Naive thymus-derived CD4-positive, alpha-beta T cell (primary cell): Measurements from ENCODE around the gene MALT1. TPM values are rescaled to one million over a fixed set of nuclear protein-coding genes. Genes with fewer than 3 reads are reported as not detected.

Experiments used
- ATAC-seq: fragments of 150-1000 bp; cut with Tn5 transposase; 2 replicates; pipeline ENCODE4 v1.10.0; 2021; ENCODE audit warnings: mild to moderate bottlenecking, moderate library complexity
- CTCF ChIA-PET: fragments of 350-600 bp; sonication (Branson Sonifier 250); formaldehyde crosslinking; loops from one replicate; lab custom pipeline; 2021; ENCODE audit warnings: antibody characterized with exemption; lab: Charles Lee
- POLR2A ChIA-PET: fragments of 350-600 bp; sonication (Branson Sonifier 250); formaldehyde crosslinking; loops from one replicate; lab custom pipeline; 2021; ENCODE audit warnings: antibody characterized with exemption, inconsistent platforms; lab: Charles Lee
- DNase-seq, 9 donors: peaks; one replicate each; pipeline versions ENCODE4 v3.0.0 to v3.0.0-alpha.2; 2020 to 2022; ENCODE audit warnings: mixed read lengths in 1 of 9
- H3K27ac ChIP-seq: one replicate; pipeline ENCODE4 v1.7.0; 2013; ENCODE audit warnings: mild to moderate bottlenecking, low read depth, low read length, moderate library complexity
- H3K27me3 ChIP-seq, 2 donors: one replicate each; pipeline ENCODE4 v1.7.0; 2013; ENCODE audit warnings: low read length in 2 of 2, mild to moderate bottlenecking in 2 of 2, moderate library complexity in 2 of 2; ENCODE audit not compliant: control insufficient read depth in 2 of 2, insufficient read depth in 2 of 2
- H3K36me3 ChIP-seq, 3 experiments: 1 replicate in 2 of 3; 2 replicates in 1 of 3; pipeline ENCODE4 v1.7.0; 2013; ENCODE audit warnings: low read length in 3 of 3, mild to moderate bottlenecking in 3 of 3, moderate library complexity in 1 of 3; ENCODE audit not compliant: insufficient read depth in 3 of 3, control insufficient read depth in 2 of 3
- H3K4me1 ChIP-seq, 2 donors: one replicate each; pipeline ENCODE4 v1.7.0; 2013; ENCODE audit warnings: low read length in 2 of 2, mild to moderate bottlenecking in 2 of 2, moderate library complexity in 1 of 2; ENCODE audit not compliant: control insufficient read depth in 2 of 2, insufficient read depth in 2 of 2
- H3K4me3 ChIP-seq: 2 replicates; pipeline ENCODE4 v1.7.0; 2013; ENCODE audit warnings: mild to moderate bottlenecking, low read length
- H3K9me3 ChIP-seq, 3 experiments: 1 replicate in 2 of 3; 2 replicates in 1 of 3; pipeline ENCODE4 v1.7.0; 2013; ENCODE audit warnings: low read length in 3 of 3; ENCODE audit not compliant: control insufficient read depth in 2 of 3
- H3K27ac Mint-ChIP-seq, 9 donors: one replicate each; pipeline ENCODE4 v1.8.0; 2020 to 2022; ENCODE audit warnings: mixed read lengths in 9 of 9, mild to moderate bottlenecking in 8 of 9, moderate library complexity in 5 of 9, inconsistent platforms in 2 of 9
- H3K27me3 Mint-ChIP-seq, 5 donors: one replicate each; pipeline ENCODE4 v1.8.0; 2021 to 2022; ENCODE audit warnings: mixed read lengths in 5 of 5, mild to moderate bottlenecking in 1 of 5
- H3K36me3 Mint-ChIP-seq, 5 donors: one replicate each; pipeline ENCODE4 v1.8.0; 2020 to 2022; ENCODE audit warnings: mixed read lengths in 5 of 5, mild to moderate bottlenecking in 3 of 5, inconsistent platforms in 1 of 5
- H3K4me1 Mint-ChIP-seq, 7 donors: one replicate each; pipeline ENCODE4 v1.8.0; 2020 to 2022; ENCODE audit warnings: mixed read lengths in 7 of 7, mild to moderate bottlenecking in 3 of 7, inconsistent platforms in 1 of 7
- H3K4me3 Mint-ChIP-seq, 10 donors: one replicate each; pipeline ENCODE4 v1.8.0; 2020 to 2022; ENCODE audit warnings: mild to moderate bottlenecking in 10 of 10, mixed read lengths in 10 of 10, moderate library complexity in 6 of 10, inconsistent platforms in 2 of 10
- H3K9me3 Mint-ChIP-seq, 11 donors: one replicate each; pipeline ENCODE4 v1.8.0; 2020 to 2022; ENCODE audit warnings: mixed read lengths in 11 of 11, mild to moderate bottlenecking in 4 of 11, inconsistent platforms in 1 of 11, moderate library complexity in 1 of 11
- intact Hi-C, 2 donors: fragments of 100-400 bp; cut with micrococcal nuclease; formaldehyde crosslinking; loops; one replicate each; pipeline ENCODE4 v1.15.1; 2023
- polyA plus RNA-seq, 2 donors: library from polyadenylated mRNA; unstranded; fragments of 300-500 nt; fragmentation: Illumina TruSeq; gene quantifications; one replicate each; pipeline ENCODE4 v1.2.3, GENCODE V29; 2021
- total RNA-seq, 6 experiments: library from RNA in 5 of 6; stranded (reverse) in 5 of 6; gene quantifications; 1 replicate in 5 of 6; 2 replicates in 1 of 6; pipeline ENCODE4 v1.2.3 and lab custom pipeline; 2021 to 2026

MALT1 gene
- total and polyA plus RNA-seq, 7 experiments from 2014 or later: 43.8 to 101 (median 67.9) TPM

GRCh38 chr18:58732471-58732870 is 61.2 kb downstream of the MALT1 start:
- H3K4me3 Mint-ChIP-seq: no peak overlapping the region
- no peak overlapping the region for H3K27ac Mint-ChIP-seq
- ChIA-PET CTCF (interaction anchor here (1.5 kb wide), 1 partner anchor 224 kb away, joined by 3 read pairs; no protein-coding TSS in a partner anchor), POLR2A (interaction anchor here (1.2 kb wide), 1 partner anchor 61 kb away, joined by 4 read pairs; the partner anchor contains the start of gene MALT1)
- no peaks in the 10 kb centered on the region for H3K9me3 ChIP-seq
- no peaks in the 10 kb centered on the region for H3K27me3 Mint-ChIP-seq
- peaks cover 0 to 67% (median 38%) of the 10 kb centered on the region in 5 donors for H3K36me3 Mint-ChIP-seq
- H3K4me1 ChIP-seq: no peaks in the 10 kb centered on the region
- no peaks in the 10 kb centered on the region for H3K9me3 Mint-ChIP-seq
- DNase-seq (no peak), ATAC-seq (no peak)
- H3K4me1 Mint-ChIP-seq: peaks cover 0 to 14% (median 4%) of the 10 kb centered on the region in 7 donors
- intact Hi-C loops: no loop called here
- H3K27me3 ChIP-seq: no peaks in the 10 kb centered on the region
- H3K27ac ChIP-seq: no peak overlapping the region
- no peak overlapping the region for H3K4me3 ChIP-seq
- peaks cover 0 to 47% (median 5%) of the 10 kb centered on the region in 3 experiments for H3K36me3 ChIP-seq

DNA sequence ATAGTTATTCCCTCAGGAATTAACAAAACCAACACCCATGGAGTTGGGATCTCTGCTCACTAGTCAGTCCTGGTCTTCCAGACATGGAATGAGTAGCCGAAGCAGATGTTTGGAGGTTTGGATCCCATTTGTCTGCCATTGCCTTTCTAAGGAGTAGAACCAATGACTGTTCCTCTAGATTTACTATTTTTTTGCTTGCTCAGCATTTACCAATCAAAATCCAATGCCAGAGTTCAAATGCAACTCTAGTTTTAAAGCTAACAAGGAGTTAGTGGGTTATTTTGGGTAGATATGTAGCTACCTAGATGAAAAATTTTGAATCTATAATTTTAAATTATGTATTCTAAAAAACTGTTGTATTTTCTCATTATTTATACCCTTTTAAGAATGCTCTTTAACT is 62.6 kb downstream of the MALT1 start:
- Mint-ChIP-seq H3K4me1 (peaks cover 0 to 13% (median 4%) of the 10 kb centered on the region in 7 donors), H3K36me3 (peaks cover 0 to 71% (median 46%) of the 10 kb centered on the region in 5 donors), H3K4me3 (no peak overlapping the region), H3K27me3 (no peaks in the 10 kb centered on the region), H3K9me3 (no peaks in the 10 kb centered on the region), H3K27ac (no peak overlapping the region)
- ChIA-PET POLR2A (interaction anchor here (1.0 kb wide), 1 partner anchor 10 kb away, joined by 6 read pairs; no protein-coding TSS in a partner anchor), CTCF (interaction anchor here (1.5 kb wide), 1 partner anchor 226 kb away, joined by 3 read pairs; no protein-coding TSS in a partner anchor)
- Histone ChIP-seq H3K27ac (no peak overlapping the region), H3K4me3 (no peak overlapping the region), H3K9me3 (no peaks in the 10 kb centered on the region), H3K27me3 (no peaks in the 10 kb centered on the region), H3K4me1 (no peaks in the 10 kb centered on the region), H3K36me3 (peaks cover 5 to 56% (median 8%) of the 10 kb centered on the region in 3 experiments)
- ATAC-seq (no peak), DNase-seq (no peak)
- intact Hi-C loops: no loop called here

DNA sequence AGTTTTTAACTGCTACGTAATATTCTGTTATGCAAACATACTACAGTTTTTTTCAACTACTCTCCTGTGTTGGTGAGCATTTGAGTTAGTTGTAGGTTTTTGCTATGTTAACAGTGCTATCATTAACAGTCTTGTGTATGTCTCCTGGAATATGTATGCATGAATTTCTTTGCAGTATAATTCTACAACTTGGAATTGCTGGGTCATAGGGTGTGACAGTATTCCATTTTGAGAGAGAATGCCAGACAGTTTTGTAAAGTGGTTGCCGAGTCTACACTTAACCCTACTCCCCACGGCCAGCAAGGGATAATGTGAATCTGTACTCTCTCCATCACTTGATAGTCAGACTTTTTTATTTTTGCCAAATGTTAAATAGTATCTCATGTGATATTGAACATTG is 67.1 kb downstream of the MALT1 start:
- ChIA-PET CTCF (interaction anchor here (0.6 kb wide), 2 partner anchors 27 to 72 kb away, joined by 3 read pairs; no protein-coding TSS in a partner anchor), POLR2A (no interaction called here)
- Mint-ChIP-seq H3K4me3 (no peak overlapping the region), H3K36me3 (peaks cover 5 to 68% (median 54%) of the 10 kb centered on the region in 5 donors), H3K27me3 (no peaks in the 10 kb centered on the region), H3K4me1 (peaks cover 0 to 18% (median 9%) of the 10 kb centered on the region in 7 donors), H3K9me3 (no peaks in the 10 kb centered on the region), H3K27ac (peak overlapping the region in 4 of 9 donors; percentile 5 to 28 (median 18))
- no peaks in the 10 kb centered on the region for H3K4me1 ChIP-seq
- peaks cover 5 to 53% (median 19%) of the 10 kb centered on the region in 3 experiments for H3K36me3 ChIP-seq
- intact Hi-C loops: no loop called here
- ATAC-seq (no peak), DNase-seq (no peak)
- no peak overlapping the region for H3K27ac ChIP-seq
- H3K9me3 ChIP-seq: no peaks in the 10 kb centered on the region
- H3K27me3 ChIP-seq: no peaks in the 10 kb centered on the region
- no peak overlapping the region for H3K4me3 ChIP-seq

- Mint-ChIP-seq H3K27ac (peak overlapping the region in 1 of 9 donors; percentile 41), H3K4me1 (peaks cover 0 to 2% (median 1%) of the 10 kb centered on the region in 7 donors), H3K4me3 (no peak overlapping the region), H3K36me3 (peaks cover 24 to 77% (median 66%) of the 10 kb centered on the region in 5 donors), H3K27me3 (no peaks in the 10 kb centered on the region), H3K9me3 (peaks cover 3 to 31% (median 15%) of the 10 kb centered on the region in 11 donors)
- Histone ChIP-seq H3K4me3 (no peak overlapping the region), H3K27ac (no peak overlapping the region), H3K27me3 (no peaks in the 10 kb centered on the region), H3K36me3 (peaks cover 17 to 67% (median 50%) of the 10 kb centered on the region in 3 experiments), H3K4me1 (no peaks in the 10 kb centered on the region), H3K9me3 (peaks cover 0 to 8% (median 4%) of the 10 kb centered on the region in 3 experiments)
- POLR2A ChIA-PET: interaction anchor here (0.5 to 1.6 kb wide), 3 partner anchors 10 to 116 kb away, joined by 3 to 4 read pairs (median 3); partner anchors contain the start of gene MALT1
- DNase-seq (no peak), ATAC-seq (no peak)
- CTCF ChIA-PET: interaction anchor here (0.6 to 2.5 kb wide), 5 partner anchors 18 to 222 kb away, joined by 3 to 12 read pairs (median 4); no protein-coding TSS in a partner anchor
- intact Hi-C loops: no loop called here
These were observed 74.6 kb downstream of the MALT1 start for GRCh38 chr18:58745914-58746313.

DNA sequence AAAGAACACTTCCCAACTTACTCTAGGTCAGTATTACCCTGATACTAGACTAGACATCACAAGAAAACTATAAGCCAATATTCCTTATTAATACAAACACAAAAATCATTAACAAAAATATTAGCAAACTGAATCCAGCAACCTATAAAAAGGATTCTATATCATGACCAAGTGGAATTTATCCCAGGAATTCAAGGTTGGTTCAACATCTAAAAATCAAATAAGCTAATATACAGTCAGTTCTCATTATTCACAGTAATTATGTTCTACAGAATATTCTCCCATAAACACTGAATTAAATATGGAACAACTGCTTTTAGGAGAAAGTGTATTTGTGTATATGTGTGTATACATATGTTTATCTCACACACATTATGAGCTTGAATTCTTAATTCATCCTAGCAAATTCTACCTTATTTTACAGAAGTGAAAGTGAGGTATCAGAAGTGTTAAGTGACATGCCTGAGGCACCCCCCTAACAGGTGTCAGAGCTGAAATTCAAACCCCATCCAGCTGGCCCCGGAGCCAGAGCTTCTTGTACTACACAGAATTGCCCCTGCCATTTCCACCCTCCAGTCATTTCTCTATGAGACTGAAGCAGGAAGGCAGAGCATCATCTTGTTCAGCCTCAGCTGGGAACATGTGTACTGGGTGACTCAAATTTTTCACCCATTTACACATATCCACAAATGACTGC is 77.8 kb downstream of the MALT1 start:
- H3K36me3 Mint-ChIP-seq: peaks cover 24 to 65% (median 62%) of the 10 kb centered on the region in 5 donors
- ChIA-PET CTCF (interaction anchor here (0.8 to 2.5 kb wide), 2 partner anchors 14 to 77 kb away, joined by 3 to 14 read pairs; partner anchors contain the start of gene MALT1), POLR2A (no interaction called here)
- no peaks in the 10 kb centered on the region for H3K27me3 Mint-ChIP-seq
- peaks cover 0 to 8% (median 4%) of the 10 kb centered on the region in 3 experiments for H3K9me3 ChIP-seq
- H3K4me1 ChIP-seq: no peaks in the 10 kb centered on the region
- peaks cover 3 to 31% (median 15%) of the 10 kb centered on the region in 11 donors for H3K9me3 Mint-ChIP-seq
- H3K27ac ChIP-seq: no peak overlapping the region
- H3K27me3 ChIP-seq: no peaks in the 10 kb centered on the region
- no peak overlapping the region for H3K4me3 ChIP-seq
- H3K27ac Mint-ChIP-seq: no peak overlapping the region
- ATAC-seq: no peak
- no peak overlapping the region for H3K4me3 Mint-ChIP-seq
- intact Hi-C loops: no loop called here
- DNase-seq: no peak
- H3K4me1 Mint-ChIP-seq: peaks cover 0 to 6% (median 0%) of the 10 kb centered on the region in 7 donors
- H3K36me3 ChIP-seq: peaks cover 17 to 60% (median 39%) of the 10 kb centered on the region in 3 experiments

- peaks cover 0 to 30% of the 10 kb centered on the region in 2 donors for H3K4me1 ChIP-seq
- H3K27me3 Mint-ChIP-seq: peaks cover 0 to 4% (median 0%) of the 10 kb centered on the region in 5 donors
- H3K27ac Mint-ChIP-seq: peak overlapping the region in 6 of 9 donors; percentile 7 to 81 (median 66)
- no peak for DNase-seq
- ChIA-PET CTCF (interaction anchor here (0.6 to 3.7 kb wide), 5 partner anchors 11 to 316 kb away, joined by 3 to 24 read pairs (median 3); no protein-coding TSS in a partner anchor), POLR2A (no interaction called here)
- H3K9me3 ChIP-seq: peaks cover 0 to 4% (median 0%) of the 10 kb centered on the region in 3 experiments
- peaks cover 0 to 9% (median 5%) of the 10 kb centered on the region in 11 donors for H3K9me3 Mint-ChIP-seq
- H3K4me3 ChIP-seq: no peak overlapping the region
- intact Hi-C loops: loop anchor here in 1 of 2 donors (2.0 kb wide), 1 partner anchor 139 kb away; no protein-coding TSS in a partner anchor
- peaks cover 7 to 26% (median 17%) of the 10 kb centered on the region in 5 donors for H3K36me3 Mint-ChIP-seq
- no peak for ATAC-seq
- H3K27me3 ChIP-seq: no peaks in the 10 kb centered on the region
- H3K36me3 ChIP-seq: peaks cover 4 to 14% (median 12%) of the 10 kb centered on the region in 3 experiments
- no peak overlapping the region for H3K4me3 Mint-ChIP-seq
- H3K27ac ChIP-seq: no peak overlapping the region
- H3K4me1 Mint-ChIP-seq: peaks cover 21 to 51% (median 43%) of the 10 kb centered on the region in 7 donors
These were observed 82.7 kb downstream of the MALT1 start for GRCh38 chr18:58753976-58754375.
